LNCaP clone FGC (cell line): Measurements from ENCODE around the gene PLXNC1.

ENCODE experiments used
- DNase-seq: peaks from one replicate; pipeline ENCODE4 v3.0.0-alpha.2; 2011; ENCODE audit warnings: low read depth
- H3K4me3 ChIP-seq: 2 replicates; pipeline ENCODE4 v1.5.1; 2011; ENCODE audit warnings: mild to moderate bottlenecking, low read depth, low read length, control low read depth
- CTCF ChIP-seq: IDR thresholded peaks from 2 replicates; pipeline ENCODE4 v1.5.1; 2012; ENCODE audit warnings: mild to moderate bottlenecking; ENCODE audit not compliant: control insufficient read depth, insufficient read depth; ENCODE audit errors: extremely low read depth

The PLXNC1 gene

GRCh38 chr12:94167071-94167755 lies 18.8 kb downstream of the PLXNC1 start:
- DNase-seq = no peak
- TF ChIP-seq CTCF = no peak
- no peak overlapping the region for H3K4me3 ChIP-seq

- no peak for TF ChIP-seq CTCF
- no peak for DNase-seq
These were observed 19.5 kb downstream of the PLXNC1 start for GRCh38 chr12:94167756-94168416.

GRCh38 chr12:94169495-94169894 lies 21.1 kb downstream of the PLXNC1 start:
- TF ChIP-seq CTCF = no peak
- DNase-seq = no peak
- no peak overlapping the region for H3K4me3 ChIP-seq

More at GRCh38 chr12:94167756-94168416, 19.5 kb downstream of the PLXNC1 start:
- no peak overlapping the region for H3K4me3 ChIP-seq

GRCh38 chr12:94169966-94170689 lies 21.8 kb downstream of the PLXNC1 start:
- no peak for TF ChIP-seq CTCF
- no peak overlapping the region for H3K4me3 ChIP-seq
- no peak for DNase-seq

DNA sequence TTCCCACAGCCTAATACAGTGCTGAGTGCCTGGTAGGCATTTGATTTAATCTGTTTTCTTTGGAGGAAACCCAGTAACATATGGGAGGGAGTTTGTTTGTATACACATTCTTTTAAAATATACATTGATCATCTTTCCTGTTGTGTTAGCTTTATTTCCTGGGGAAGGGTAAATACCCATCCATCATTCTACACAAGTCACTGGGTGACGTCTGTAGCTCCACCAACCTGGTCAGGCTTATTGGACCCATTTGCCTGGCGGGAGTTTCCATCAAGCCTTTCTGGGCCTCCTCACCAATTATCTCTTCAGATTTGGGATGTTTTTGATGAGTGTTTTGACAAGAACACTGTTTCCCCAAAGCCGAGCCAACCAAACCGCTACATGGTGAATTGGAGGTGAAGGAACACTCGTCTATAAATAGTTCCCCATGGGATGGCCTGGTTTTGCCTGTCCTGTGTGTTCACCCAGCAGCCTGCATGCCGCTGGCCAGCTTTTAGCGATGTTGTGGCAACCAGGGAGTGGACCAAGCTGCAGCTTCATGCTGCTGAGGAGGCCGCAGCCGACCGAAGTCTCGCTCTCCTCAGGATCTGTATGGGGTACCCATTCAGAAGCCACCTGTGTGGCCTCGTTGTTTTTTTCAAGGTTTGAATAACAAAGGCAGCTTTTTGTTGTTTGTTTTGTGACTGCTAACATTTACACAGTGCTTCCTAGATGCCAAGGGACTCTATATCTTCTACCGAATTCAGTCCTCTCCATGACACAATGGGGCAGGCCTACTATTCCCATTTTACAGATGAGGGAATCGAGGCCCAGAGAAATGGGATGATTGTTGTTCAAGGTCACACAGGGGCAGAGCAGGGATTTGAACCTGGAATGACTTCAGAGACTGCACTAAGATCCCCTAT lies 22.6 kb downstream of the PLXNC1 start:
- H3K4me3 ChIP-seq = no peak overlapping the region
- no peak for TF ChIP-seq CTCF
- DNase-seq = no peak

DNA sequence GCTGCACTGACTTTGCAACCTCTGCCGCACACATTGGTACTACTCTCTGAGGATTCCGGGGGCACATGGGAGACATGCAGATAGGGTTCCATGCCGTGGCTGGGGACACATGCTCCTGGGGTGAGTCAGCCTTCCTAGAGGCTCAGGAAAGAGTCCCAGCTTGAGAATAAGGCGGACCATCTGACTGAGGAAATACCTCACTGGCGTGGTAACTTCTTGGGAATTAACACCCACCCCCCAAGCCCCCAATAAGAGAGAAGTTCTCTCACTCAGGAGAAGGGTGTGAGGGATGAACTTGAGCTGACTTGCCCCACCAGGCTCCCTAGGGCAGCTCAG lies 23.2 kb downstream of the PLXNC1 start:
- no peak for TF ChIP-seq CTCF
- DNase-seq = no peak
- H3K4me3 ChIP-seq = no peak overlapping the region
